GM12892 (cell line): Measurements from ENCODE around the gene IL4I1.

ENCODE experiments used
- DNase-seq: peaks from one replicate; pipeline ENCODE4 v3.0.0; 2011; ENCODE audit not compliant: insufficient read length
- FAIRE-seq: peaks from 2 replicates; lab custom pipeline; 2011; peaks lifted over from hg19 to GRCh38; lab: Jason Lieb, UNC
- POLR2A ChIP-seq: IDR thresholded peaks from 2 replicates; pipeline ENCODE4 v1.6.1; 2011; ENCODE audit warnings: low read depth, low read length, control low read depth
- POLR2AphosphoS5 ChIP-seq: IDR thresholded peaks from 2 replicates; pipeline ENCODE4 v1.6.1; 2011; ENCODE audit warnings: low read depth, low read length, control low read depth
- TAF1 ChIP-seq: IDR thresholded peaks from 2 replicates; pipeline ENCODE4 v1.6.1; 2011; ENCODE audit warnings: low read depth, mild to moderate bottlenecking, control low read depth, low read length, borderline replicate concordance

IL4I1 gene

GRCh38 chr19:49921871-49922795 is 25.4 kb upstream of the IL4I1 start:
- no peak for DNase-seq
- no peak for FAIRE-seq
- TF ChIP-seq POLR2A: no peak
- no peak for TF ChIP-seq POLR2AphosphoS5
- TF ChIP-seq TAF1: no peak

GRCh38 chr19:49920624-49921363 is 24.1 kb upstream of the IL4I1 start:
- TF ChIP-seq POLR2AphosphoS5 (no peak), POLR2A (no peak), TAF1 (no peak)
- FAIRE-seq (peak; percentile 75), DNase-seq (no peak)

GRCh38 chr19:49918089-49918488 is 21.4 kb upstream of the IL4I1 start:
- peak; percentile 33 for FAIRE-seq
- no peak for TF ChIP-seq POLR2A
- no peak for TF ChIP-seq POLR2AphosphoS5
- TF ChIP-seq TAF1: no peak

GRCh38 chr19:49916839-49917733 is 20.4 kb upstream of the IL4I1 start:
- TF ChIP-seq POLR2AphosphoS5 (0 out of 2 replicates have a peak, but pooled peaks have one; percentile 34), POLR2A (0 out of 2 replicates have a peak, but pooled peaks have one; percentile 40), TAF1 (no peak)
- FAIRE-seq: peak; percentile 68

More at GRCh38 chr19:49918089-49918488, 21.4 kb upstream of the IL4I1 start:
- DNase-seq: no peak

GRCh38 chr19:49915271-49915670 is 18.6 kb upstream of the IL4I1 start:
- DNase-seq: no peak
- peak; percentile 40 for FAIRE-seq
- TF ChIP-seq TAF1: no peak

More at GRCh38 chr19:49916839-49917733, 20.4 kb upstream of the IL4I1 start:
- DNase-seq: no peak

GRCh38 chr19:49913720-49914119 is 17.0 kb upstream of the IL4I1 start:
- TF ChIP-seq TAF1 (no peak), POLR2AphosphoS5 (no peak), POLR2A (no peak)
- DNase-seq: no peak
- FAIRE-seq: no peak

GRCh38 chr19:49912965-49913685 is 16.4 kb upstream of the IL4I1 start:
- TF ChIP-seq POLR2A (0 out of 2 replicates have a peak, but pooled peaks have one; percentile 17), POLR2AphosphoS5 (no peak), TAF1 (no peak)
- DNase-seq (no peak), FAIRE-seq (peak; percentile 84)

GRCh38 chr19:49911381-49912145 is 14.9 kb upstream of the IL4I1 start:
- no peak for DNase-seq
- FAIRE-seq: peak; percentile 93
- TF ChIP-seq POLR2A (peak; percentile 75), POLR2AphosphoS5 (peak; percentile 84), TAF1 (no peak)

GRCh38 chr19:49910179-49910578 is 13.5 kb upstream of the IL4I1 start:
- FAIRE-seq: no peak
- no peak for DNase-seq
- TF ChIP-seq POLR2A: no peak; the same call in 1 of the 2 replicates
- no peak for TF ChIP-seq TAF1
- peak; percentile 3; the same call in 1 of the 2 replicates for TF ChIP-seq POLR2AphosphoS5
